ENCODE measurements around the gene RPGR. TPM values are rescaled to one million over a fixed set of nuclear protein-coding genes. Genes with fewer than 3 reads are reported as not detected.

The RPGR gene
- total RNA-seq, 1 donor from 2014 or later = 13.2 TPM

- no peak for TF ChIP-seq CTCF (conservative IDR thresholded peaks at IDR 0.05)
- Mint-ChIP-seq H3K36me3 (no peaks in the 10 kb centered on the region), H3K27ac (no peak overlapping the region), H3K4me1 (ENCODE audit: unreplicated experiment) (no peaks in the 10 kb centered on the region), H3K4me3 (no peak overlapping the region), H3K9me3 (no peaks in the 10 kb centered on the region), H3K27me3 (peaks cover 4% of the 10 kb centered on the region)
- no peak for DNase-seq (ENCODE audit: extremely low spot score, unreplicated experiment)
These were observed 86.8 kb downstream of the RPGR start for GRCh38 chrX:38240541-38240940.

- no peak overlapping the region for H3K27ac Mint-ChIP-seq
- H3K27me3 Mint-ChIP-seq = peaks cover 4% of the 10 kb centered on the region
- no peaks in the 10 kb centered on the region for H3K9me3 Mint-ChIP-seq
- DNase-seq (ENCODE audit: extremely low spot score, unreplicated experiment) = no peak
- H3K36me3 Mint-ChIP-seq = no peaks in the 10 kb centered on the region
- TF ChIP-seq CTCF (conservative IDR thresholded peaks at IDR 0.05) = no peak
- H3K4me1 Mint-ChIP-seq (ENCODE audit: unreplicated experiment) = no peaks in the 10 kb centered on the region
- no peak overlapping the region for H3K4me3 Mint-ChIP-seq
These were observed 90.3 kb downstream of the RPGR start for GRCh38 chrX:38236901-38237615.

- no peak overlapping the region for H3K27ac Mint-ChIP-seq
- H3K36me3 Mint-ChIP-seq = no peaks in the 10 kb centered on the region
- no peaks in the 10 kb centered on the region for H3K9me3 Mint-ChIP-seq
- peaks cover 4% of the 10 kb centered on the region for H3K27me3 Mint-ChIP-seq
- H3K4me1 Mint-ChIP-seq (ENCODE audit: unreplicated experiment) = no peaks in the 10 kb centered on the region
- DNase-seq (ENCODE audit: extremely low spot score, unreplicated experiment) = no peak
- TF ChIP-seq CTCF (conservative IDR thresholded peaks at IDR 0.05) = no peak
- H3K4me3 Mint-ChIP-seq = no peak overlapping the region
These were observed 93.2 kb downstream of the RPGR start for GRCh38 chrX:38233891-38234667.

- no peak overlapping the region for H3K4me3 Mint-ChIP-seq
- no peaks in the 10 kb centered on the region for H3K9me3 Mint-ChIP-seq
- H3K36me3 Mint-ChIP-seq = no peaks in the 10 kb centered on the region
- H3K27ac Mint-ChIP-seq = no peak overlapping the region
- H3K27me3 Mint-ChIP-seq = no peaks in the 10 kb centered on the region
- no peak for TF ChIP-seq CTCF (conservative IDR thresholded peaks at IDR 0.05)
- no peaks in the 10 kb centered on the region for H3K4me1 Mint-ChIP-seq (ENCODE audit: unreplicated experiment)
- no peak for DNase-seq (ENCODE audit: extremely low spot score, unreplicated experiment)
These were observed 95.1 kb downstream of the RPGR start for GRCh38 chrX:38232079-38232686.

GRCh38 chrX:38225093-38225492 lies 102.2 kb downstream of the RPGR start:
- Mint-ChIP-seq H3K27me3 (peaks cover 30% of the 10 kb centered on the region), H3K36me3 (no peaks in the 10 kb centered on the region), H3K9me3 (no peaks in the 10 kb centered on the region), H3K4me1 (ENCODE audit: unreplicated experiment) (no peaks in the 10 kb centered on the region), H3K4me3 (no peak overlapping the region), H3K27ac (no peak overlapping the region)
- DNase-seq (ENCODE audit: extremely low spot score, unreplicated experiment) = no peak
- no peak for TF ChIP-seq CTCF (conservative IDR thresholded peaks at IDR 0.05)

Data from type B pancreatic cell (in vitro differentiated cells).